H1 (cell line): ENCODE data around the gene UNK.

Source experiments
- ASH2L ChIP-seq: fragments of 200-600, 300-600 bp; sonication (generic); IDR thresholded peaks from one replicate; pipeline ENCODE4 v1.7.1; 2017; ENCODE audit warnings: low read length
- ATF3 ChIP-seq: IDR thresholded peaks from 2 replicates; pipeline ENCODE4 v1.6.1; 2011; ENCODE audit warnings: low read depth, mild to moderate bottlenecking, low read length; ENCODE audit not compliant: insufficient read depth
- BRCA1 ChIP-seq: IDR thresholded peaks from 2 replicates; pipeline ENCODE4 v1.6.1; 2012; ENCODE audit warnings: low read depth, low read length, improper control_type of control experiment
- CTCF ChIP-seq, 3 experiments: IDR thresholded peaks; 1 replicate in 2 of 3; 2 replicates in 1 of 3; pipeline versions ENCODE4 v1.5.1 to v1.6.1; 2011; ENCODE audit warnings: low read length in 3 of 3, mild to moderate bottlenecking in 3 of 3, inconsistent platforms in 2 of 3, low read depth in 1 of 3, moderate library complexity in 1 of 3; ENCODE audit not compliant: insufficient read depth in 1 of 3; ENCODE audit errors: control extremely low read depth in 1 of 3
- EZH2 ChIP-seq: fragments of 200-600 bp; sonication (generic); IDR thresholded peaks from 2 replicates; pipeline ENCODE4 v1.7.1; 2012; ENCODE audit warnings: low read depth, mild to moderate bottlenecking, moderate library complexity, low read length, inconsistent platforms; ENCODE audit not compliant: severe bottlenecking
- HDAC2 ChIP-seq, 2 experiments: fragments of 300-600 bp in 1 of 2; sonication (generic) in 1 of 2; IDR thresholded peaks; 2 replicates each; pipeline ENCODE4 v1.6.1; 2011 to 2012; ENCODE audit warnings: low read depth in 2 of 2, low read length in 2 of 2, mild to moderate bottlenecking in 2 of 2, moderate library complexity in 2 of 2, borderline replicate concordance in 1 of 2, inconsistent platforms in 1 of 2
- JUN ChIP-seq: IDR thresholded peaks from 2 replicates; pipeline ENCODE4 v1.6.1; 2011; ENCODE audit warnings: low read depth, mild to moderate bottlenecking, improper control_type of control experiment, low read length
- POLR2A ChIP-seq, 2 experiments: IDR thresholded peaks; 1 replicate in 1 of 2; 2 replicates in 1 of 2; pipeline ENCODE4 v1.6.1; 2011; ENCODE audit warnings: low read depth in 2 of 2, low read length in 2 of 2, mild to moderate bottlenecking in 2 of 2; ENCODE audit errors: control extremely low read depth in 1 of 2
- RAD21 ChIP-seq, 2 experiments: IDR thresholded peaks in 1 of 2; conservative IDR thresholded peaks in 1 of 2; 2 replicates each; pipeline ENCODE4 v1.6.1; 2011; ENCODE audit warnings: low read depth in 2 of 2, low read length in 2 of 2, improper control_type of control experiment in 1 of 2, inconsistent platforms in 1 of 2, mild to moderate bottlenecking in 1 of 2, moderate library complexity in 1 of 2
- RXRA ChIP-seq: IDR thresholded peaks from 2 replicates; pipeline ENCODE4 v1.6.1; 2011; ENCODE audit warnings: low read depth, mild to moderate bottlenecking, low read length, moderate library complexity; ENCODE audit not compliant: insufficient read depth
- TAF1 ChIP-seq: IDR thresholded peaks from 2 replicates; pipeline ENCODE4 v1.6.1; 2011; ENCODE audit warnings: mild to moderate bottlenecking, low read depth, low read length
- TBP ChIP-seq: IDR thresholded peaks from 2 replicates; pipeline ENCODE4 v1.6.1; 2011; ENCODE audit warnings: low read depth, low read length, improper control_type of control experiment
- USF2 ChIP-seq: IDR thresholded peaks from 2 replicates; pipeline ENCODE4 v1.6.1; 2011; ENCODE audit warnings: low read length, improper control_type of control experiment

- TF ChIP-seq CTCF (IDR thresholded peaks at IDR 0.05; ENCODE audit: control extremely low read depth in 1 of 3, insufficient read depth in 1 of 3, low read depth in 1 of 3, low read length in 3 of 3) (peak in 1 of 3 experiments; percentile 9; a peak in 1 of 4 replicates), ASH2L (no peak), EZH2 (no peak), HDAC2 (IDR thresholded peaks at IDR 0.05; ENCODE audit: borderline replicate concordance in 1 of 2, low read depth in 2 of 2, low read length in 2 of 2) (peak in 1 of 2 experiments; percentile 89; a peak in 2 of 4 replicates), TBP (no peak), RAD21 (IDR thresholded peaks at IDR 0.05 in 1 of 2, conservative IDR thresholded peaks at IDR 0.05 in 1 of 2; ENCODE audit: low read depth in 2 of 2, low read length in 2 of 2) (no peak), ATF3 (no peak), USF2 (no peak), RXRA (no peak), JUN (no peak), POLR2A (IDR thresholded peaks at IDR 0.05; ENCODE audit: control extremely low read depth in 1 of 2, low read depth in 2 of 2, low read length in 2 of 2) (no peak; a peak in 1 of 3 replicates), BRCA1 (no peak), TAF1 (no peak)
Measured at GRCh38 chr17:75752802-75753513, 31.6 kb upstream of the UNK start.
